LHCN-M2 (cell line): ENCODE data around the gene GLUL. TPM values are rescaled to one million over a fixed set of nuclear protein-coding genes. Genes with fewer than 3 reads are reported as not detected.
"Not testable (repeated sequence)": the region's sequence is repeated elsewhere in the genome, so short reads cannot be mapped to it uniquely, and the experiment has no call there.

Source experiments
- DNase-seq: peaks from one replicate; pipeline ENCODE4 v3.0.0-alpha.2; 2012; ENCODE audit warnings: low read depth
- total RNA-seq: library from RNA; depleted of rRNA; stranded (reverse); fragments of >200 nt; gene quantifications from 2 replicates; pipeline ENCODE4 v1.2.3, GENCODE V29; 2014

Gene GLUL
- total RNA-seq, 1 experiment from 2014 or later: 387 TPM

- no peak for DNase-seq
Measured at GRCh38 chr1:182368358-182368757, 23.2 kb downstream of the GLUL start.

GRCh38 chr1:182367926-182368325 is 23.7 kb downstream of the GLUL start:
- DNase-seq: no peak

GRCh38 chr1:182366596-182366995 is 25.0 kb downstream of the GLUL start:
- no peak for DNase-seq

- no peak for DNase-seq
Measured at GRCh38 chr1:182359645-182360044, 31.9 kb downstream of the GLUL start.

- no peak for DNase-seq
Measured at GRCh38 chr1:182357913-182358312, 33.7 kb downstream of the GLUL start.

DNA sequence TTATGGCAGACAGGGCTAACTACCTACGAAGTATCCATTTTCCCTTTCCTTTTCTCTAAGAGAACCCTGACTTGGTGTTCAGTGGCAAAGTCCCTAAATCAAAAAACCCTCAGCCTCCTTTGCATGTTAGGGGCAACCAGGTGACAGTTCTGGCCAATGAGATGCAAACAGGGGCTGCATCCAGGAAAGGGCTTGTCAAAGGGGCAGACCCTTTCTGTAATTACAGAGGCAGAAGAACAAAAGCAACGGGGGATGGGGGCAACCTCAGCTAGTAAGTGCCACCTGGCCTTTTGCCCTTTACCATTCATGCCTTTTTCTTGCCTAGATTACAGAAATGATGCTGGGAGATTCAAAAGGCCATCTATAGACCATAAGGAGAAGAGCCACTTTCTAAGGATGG is 34.4 kb downstream of the GLUL start:
- DNase-seq: no peak

GRCh38 chr1:182355723-182356098 is 35.9 kb downstream of the GLUL start:
- no peak for DNase-seq

DNA sequence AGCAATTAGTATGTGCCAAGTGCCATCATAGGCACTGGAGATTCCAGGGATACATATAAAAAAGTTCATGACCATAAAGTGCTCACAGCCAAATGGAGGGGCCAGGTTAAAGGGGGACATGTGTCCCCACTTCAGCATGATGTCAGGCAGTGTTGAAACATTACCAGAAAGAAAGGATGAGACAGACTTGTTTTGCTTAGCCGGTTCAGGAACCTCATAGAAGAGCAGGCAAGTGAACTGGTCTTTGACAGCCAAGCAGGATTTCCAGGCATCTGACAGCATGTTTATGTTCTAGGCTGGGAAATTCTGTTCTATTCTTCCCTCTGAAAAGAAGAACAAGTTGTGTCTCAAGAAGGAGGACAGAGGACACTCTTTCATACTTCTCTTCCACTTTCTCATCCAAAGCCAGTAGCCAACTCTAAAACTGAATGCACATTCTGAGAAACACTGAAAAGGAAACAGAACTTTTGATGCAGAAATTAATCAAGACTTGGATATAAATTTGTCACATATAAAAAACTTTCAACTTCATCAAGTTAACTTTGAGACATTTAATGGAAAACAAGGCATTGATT is 39.7 kb downstream of the GLUL start:
- DNase-seq: no peak

- DNase-seq: no peak
Measured at GRCh38 chr1:182350839-182351238, 40.8 kb downstream of the GLUL start.

DNA sequence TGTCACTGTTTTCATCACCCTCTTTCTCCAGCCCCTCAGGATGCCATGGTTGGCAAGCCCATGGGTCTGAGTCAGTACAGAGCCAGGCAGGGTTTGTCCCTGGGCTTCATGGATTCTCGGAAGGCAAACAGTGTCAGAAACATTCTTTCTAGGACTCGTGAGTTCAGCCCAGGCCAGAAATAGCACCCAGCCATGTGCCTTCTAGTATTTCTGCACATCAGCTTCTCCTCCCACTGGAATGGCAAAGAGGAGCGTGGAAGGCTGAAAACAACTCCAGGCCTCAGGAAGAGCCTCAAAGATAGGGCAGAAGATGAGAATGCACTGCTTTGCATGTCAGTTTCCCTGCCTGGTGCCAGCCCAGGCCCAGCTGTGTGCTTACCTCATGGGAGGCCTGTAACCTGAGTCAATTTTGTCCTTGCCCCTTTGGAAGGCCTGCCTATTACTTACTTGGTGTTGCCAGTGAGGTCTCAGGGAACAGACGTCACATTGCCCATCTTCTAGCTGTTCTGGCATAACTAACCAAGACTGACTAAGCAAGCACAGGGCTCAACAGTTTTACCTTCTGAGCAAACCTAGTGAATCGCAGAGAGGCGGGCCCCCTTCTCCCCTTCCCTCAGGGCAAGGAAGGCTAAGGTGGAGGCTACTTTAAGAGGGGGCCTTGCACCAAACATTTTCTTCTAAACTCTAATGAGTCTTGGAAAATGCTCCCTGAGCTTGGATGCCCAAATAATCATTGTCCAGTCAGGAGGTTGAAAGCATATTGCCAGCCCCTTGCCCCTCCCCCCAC is 42.4 kb downstream of the GLUL start:
- peak; percentile 23 for DNase-seq

GRCh38 chr1:182347019-182347418 is 44.6 kb downstream of the GLUL start:
- DNase-seq: no peak

DNA sequence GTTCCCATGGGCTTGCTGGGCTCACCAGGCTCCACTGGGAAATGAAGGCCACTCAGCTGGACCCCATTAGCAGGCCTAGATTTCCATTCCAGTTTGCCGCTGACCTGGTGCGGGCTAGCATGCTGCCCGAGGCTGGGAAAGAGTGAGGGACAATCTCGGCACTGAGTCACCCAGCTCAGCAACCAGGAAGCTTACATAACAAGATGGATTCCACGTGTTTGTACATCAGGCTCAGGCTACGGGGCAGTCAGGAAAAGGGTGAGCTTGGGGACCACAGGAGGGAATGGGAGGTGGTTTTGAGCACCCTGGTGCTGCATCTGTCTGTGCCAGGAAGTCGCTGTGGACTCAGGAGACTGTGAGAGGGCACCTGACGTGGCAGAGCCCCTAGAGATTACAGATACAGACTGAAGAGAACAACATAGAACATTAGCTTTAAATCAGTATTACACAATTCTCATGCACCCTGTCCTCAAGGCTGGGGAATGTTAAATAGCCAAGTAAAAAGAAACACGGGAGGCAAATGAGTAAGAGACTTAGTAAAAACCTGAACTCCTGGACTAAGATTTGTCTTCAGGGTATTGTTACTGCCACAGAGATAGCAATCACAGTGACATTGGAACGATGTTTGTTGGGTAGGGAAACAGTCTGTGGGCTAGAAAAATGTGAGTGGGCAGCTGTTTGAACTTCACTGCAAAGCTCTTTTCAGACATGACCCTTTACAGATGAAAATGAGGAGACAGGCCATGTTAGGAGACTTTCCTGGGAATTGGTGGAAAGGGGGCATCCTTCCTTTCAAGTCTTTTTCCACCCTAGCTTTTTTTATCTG is 51.1 kb downstream of the GLUL start:
- no peak for DNase-seq

DNA sequence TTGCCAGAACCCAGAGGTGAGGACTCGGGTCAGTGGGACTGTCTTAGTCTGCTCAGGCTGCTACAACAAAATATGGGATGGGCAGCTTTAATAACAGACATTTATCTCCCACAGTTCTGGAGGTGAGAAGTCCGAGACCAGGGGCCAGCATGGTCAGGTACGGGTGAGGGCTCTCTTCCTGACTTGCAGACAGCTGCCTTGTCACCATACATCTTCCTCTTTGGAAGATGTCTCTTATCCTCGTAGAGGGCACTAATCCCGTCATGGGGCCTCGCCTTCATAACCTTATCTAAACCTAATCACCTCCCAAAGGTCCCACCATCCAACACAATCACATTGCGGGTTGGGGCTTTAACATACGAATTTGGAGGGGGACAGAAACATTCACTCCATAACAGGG is 51.9 kb downstream of the GLUL start:
- DNase-seq: no peak

DNA sequence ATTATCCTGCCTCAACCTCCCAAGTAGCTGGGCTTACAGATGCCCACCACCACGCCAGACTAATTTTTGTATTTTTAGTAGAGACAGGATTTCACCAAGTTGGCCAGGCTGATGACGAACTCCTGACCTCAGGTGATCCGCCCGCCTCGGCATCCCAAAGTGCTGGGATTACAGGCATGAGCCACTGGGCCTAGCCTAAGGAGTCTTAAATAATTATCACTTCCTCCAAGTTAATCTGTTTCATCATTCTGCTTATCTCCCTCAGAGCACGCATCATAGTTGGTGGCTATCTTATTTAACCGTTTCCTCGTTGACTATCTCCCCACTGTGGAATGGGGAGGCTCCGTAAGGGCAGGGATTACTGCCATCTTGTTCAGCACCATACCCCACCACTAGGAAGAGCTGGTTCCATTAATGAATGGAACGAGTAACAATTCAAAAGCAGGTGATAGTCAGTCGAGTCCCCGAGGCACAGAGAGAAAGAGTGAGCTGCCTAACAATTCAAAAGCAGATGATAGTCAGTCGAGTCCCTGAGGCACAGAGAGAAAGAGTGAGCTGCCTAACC is 52.7 kb downstream of the GLUL start:
- DNase-seq: no peak

GRCh38 chr1:182337736-182338571 is 53.6 kb downstream of the GLUL start:
- no peak for DNase-seq

GRCh38 chr1:182335771-182336566 is 55.6 kb downstream of the GLUL start:
- no peak for DNase-seq

GRCh38 chr1:182333071-182333571 is 58.5 kb downstream of the GLUL start:
- not testable (repeated sequence) for DNase-seq

DNA sequence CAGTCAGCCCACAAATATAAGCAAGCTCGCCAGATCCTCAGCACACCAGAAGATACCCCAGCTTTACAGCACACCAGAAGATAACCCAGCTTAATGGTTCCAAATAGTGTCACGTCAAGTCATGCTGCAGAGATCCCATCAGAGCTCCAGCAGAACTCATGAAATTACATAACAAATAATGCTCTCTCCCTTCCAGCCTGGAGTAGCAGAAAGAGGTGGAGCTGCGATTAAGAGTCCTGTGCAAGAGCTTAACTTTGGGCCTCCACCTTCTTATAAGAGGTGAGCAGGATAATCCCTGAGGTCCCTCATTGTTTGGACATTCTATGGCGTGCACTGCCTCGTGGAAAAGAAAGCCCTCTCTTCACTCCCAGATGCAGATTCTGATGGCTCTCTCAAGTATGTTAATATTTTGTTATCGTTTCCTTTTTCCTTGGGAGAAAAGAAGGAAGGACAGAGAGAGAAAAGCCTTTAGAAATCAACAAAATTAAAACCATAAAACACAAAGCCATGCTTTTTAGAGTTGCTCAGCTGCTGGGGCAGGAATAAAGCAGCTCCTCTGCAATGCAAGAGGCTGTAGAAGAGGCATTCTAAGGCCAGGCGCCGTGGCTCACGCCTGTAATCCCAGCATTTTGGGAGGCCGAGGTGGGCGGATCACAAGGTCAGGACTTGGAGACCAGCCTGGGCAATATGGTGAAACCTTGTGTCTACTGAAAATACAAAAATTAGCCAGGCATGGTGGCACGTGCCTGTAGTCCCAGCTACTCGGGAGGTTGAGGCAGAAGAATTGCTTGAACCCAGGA is 59.1 kb downstream of the GLUL start:
- no peak for DNase-seq
